Measurements from ENCODE around the gene FAM240B. TPM values are rescaled to one million over a fixed set of nuclear protein-coding genes. Genes with fewer than 3 reads are reported as not detected.

Gene FAM240B
- total RNA-seq = not detected in 2 replicates

DNA sequence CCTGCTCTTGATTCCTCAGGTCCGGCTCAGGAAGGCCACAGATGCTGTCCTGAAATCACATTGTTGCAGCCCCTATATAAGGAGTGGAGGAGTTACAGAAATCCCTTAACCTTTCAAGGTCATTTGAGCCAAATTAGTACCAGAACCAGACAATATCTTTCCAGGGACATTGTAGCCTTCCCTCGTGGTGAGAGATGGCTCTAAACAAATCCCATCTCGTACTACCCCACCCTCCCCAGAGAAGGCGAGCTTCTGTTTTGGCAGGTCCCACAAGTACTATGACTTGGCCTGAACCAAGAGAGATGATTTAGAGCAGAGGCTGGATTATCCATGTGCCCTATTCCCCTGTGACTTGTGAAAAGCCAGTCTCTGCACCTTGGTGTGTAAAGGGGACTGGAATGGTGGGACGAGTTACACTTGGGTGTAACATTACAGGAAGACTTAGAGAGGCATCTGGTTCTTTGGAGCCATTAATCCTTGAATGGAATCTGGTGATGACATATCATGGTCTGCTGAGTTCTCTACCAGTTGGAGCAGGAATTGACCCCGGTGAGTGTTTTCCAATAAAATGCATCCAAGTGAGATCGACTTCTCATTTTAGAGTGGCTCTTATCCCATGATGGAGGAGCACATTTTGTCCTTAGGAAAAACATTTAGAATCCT, at the start of gene FAM240B:
FAM240B (minus strand) TSS at position 51 of the 663 bp plus-strand sequence. CDS start 16,134 bp downstream, outside the sequence.

Other genes with a start within 250 kb of the FAM240B start
- gene ANKRD18A, start 99.5 kb downstream of the FAM240B start, total RNA-seq = not detected in 2 replicates

Data from smooth muscle cell of the pulmonary artery (primary cell).